ENCODE measurements around the gene PCDHGA4.

GRCh38 chr5:141359790-141360426 lies 5.1 kb downstream of the PCDHGA4 start, which contains the start of gene PCDHGB2:
- no peak for TF ChIP-seq CTCF (IDR thresholded peaks at IDR 0.05)
- no peak for TF ChIP-seq POLR2A (IDR thresholded peaks at IDR 0.05)
